Occipital lobe (tissue), 2 donors: ENCODE data around the gene CXCL16. TPM values are rescaled to one million over a fixed set of nuclear protein-coding genes. Genes with fewer than 3 reads are reported as not detected.
"Not testable (repeated sequence)": the region's sequence is repeated elsewhere in the genome, so short reads cannot be mapped to it uniquely, and the experiment has no call there.

Source experiments
- DNase-seq: peaks from one replicate; lab custom pipeline; 2025; lab: John Stamatoyannopoulos, UW
- total RNA-seq: library from RNA; depleted of rRNA; stranded (reverse); fragments of >200 nt; gene quantifications from one replicate; pipeline ENCODE4 v1.2.3, GENCODE V29; 2014

CXCL16 gene
- total RNA-seq, 1 donor from 2014 or later: 1.2 TPM

- no peak for DNase-seq
Observed at GRCh38 chr17:4721203-4722135, 18.3 kb downstream of the CXCL16 start.

DNA sequence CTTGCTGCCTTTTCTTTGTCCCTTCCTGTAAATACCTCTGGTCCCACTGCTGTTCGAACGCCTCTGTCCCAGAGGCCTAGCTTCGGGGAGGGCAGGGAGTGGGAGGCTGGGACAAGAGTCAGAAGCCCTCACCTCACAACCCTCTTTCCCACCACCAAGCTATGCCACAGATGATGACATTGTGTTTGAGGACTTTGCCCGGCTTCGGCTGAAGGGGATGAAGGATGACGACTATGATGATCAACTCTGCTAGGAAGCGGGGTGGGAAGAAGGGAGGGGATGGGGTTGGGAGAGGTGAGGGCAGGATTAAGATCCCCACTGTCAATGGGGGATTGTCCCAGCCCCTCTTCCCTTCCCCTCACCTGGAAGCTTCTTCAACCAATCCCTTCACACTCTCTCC, 18.9 kb downstream of the CXCL16 start:
- no peak for DNase-seq

- no peak for DNase-seq
Observed at GRCh38 chr17:4719684-4720221, 20.0 kb downstream of the CXCL16 start.

- no peak for DNase-seq
Observed at GRCh38 chr17:4719146-4719545, 20.6 kb downstream of the CXCL16 start.

DNA sequence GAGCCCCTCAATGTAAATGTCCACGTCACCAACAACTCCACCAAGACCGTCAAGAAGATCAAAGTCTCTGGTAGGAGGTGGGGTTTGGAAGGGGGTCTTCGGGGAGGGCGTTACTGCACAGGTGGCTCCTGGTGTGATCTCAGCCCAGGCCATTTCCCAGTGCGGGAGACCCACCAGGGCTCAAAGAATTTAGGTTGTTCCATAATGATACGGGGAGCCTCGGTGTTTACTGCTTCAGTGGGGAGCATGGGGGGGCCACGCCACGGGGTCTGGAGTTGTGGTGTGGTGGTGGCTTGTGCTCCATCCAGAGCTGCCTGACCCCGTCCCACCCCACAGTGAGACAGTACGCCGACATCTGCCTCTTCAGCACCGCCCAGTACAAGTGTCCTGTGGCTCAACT, 21.5 kb downstream of the CXCL16 start:
- DNase-seq: no peak

DNA sequence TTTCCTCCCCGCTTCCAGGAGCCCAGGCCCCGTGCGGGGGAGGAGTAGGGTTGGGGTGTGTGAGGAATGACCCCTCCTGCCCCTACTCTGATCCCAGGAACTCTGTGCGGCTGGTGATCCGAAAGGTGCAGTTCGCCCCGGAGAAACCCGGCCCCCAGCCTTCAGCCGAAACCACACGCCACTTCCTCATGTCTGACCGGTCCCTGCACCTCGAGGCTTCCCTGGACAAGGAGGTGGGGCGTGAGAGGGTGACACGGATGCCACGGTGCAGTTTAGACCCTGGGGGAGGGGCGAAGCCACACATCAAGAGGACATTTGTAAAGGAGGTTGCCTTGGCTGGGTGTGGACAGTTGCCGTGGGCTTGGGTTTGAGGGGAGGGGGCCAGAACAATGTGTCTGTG, 21.9 kb downstream of the CXCL16 start:
- no peak for DNase-seq

DNA sequence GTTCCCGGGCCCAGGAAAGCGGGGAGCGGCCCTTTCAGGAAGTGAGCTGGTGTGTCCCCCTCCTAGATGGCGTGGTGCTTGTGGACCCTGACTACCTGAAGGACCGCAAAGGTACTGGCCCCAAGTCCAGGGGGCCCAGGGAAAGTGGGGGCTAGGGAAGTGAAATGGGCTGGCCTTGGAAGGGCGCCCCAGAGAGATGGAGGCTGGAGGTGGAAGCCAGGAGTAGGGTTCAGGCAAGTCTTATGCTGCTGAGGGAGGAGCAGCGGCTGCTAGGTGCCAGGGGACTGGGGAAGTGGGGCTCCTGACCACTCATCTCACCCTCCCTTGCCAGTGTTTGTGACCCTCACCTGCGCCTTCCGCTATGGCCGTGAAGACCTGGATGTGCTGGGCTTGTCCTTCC, 23.6 kb downstream of the CXCL16 start:
- no peak for DNase-seq

- no peak for DNase-seq
Observed at GRCh38 chr17:4715063-4715744, 24.5 kb downstream of the CXCL16 start.

DNA sequence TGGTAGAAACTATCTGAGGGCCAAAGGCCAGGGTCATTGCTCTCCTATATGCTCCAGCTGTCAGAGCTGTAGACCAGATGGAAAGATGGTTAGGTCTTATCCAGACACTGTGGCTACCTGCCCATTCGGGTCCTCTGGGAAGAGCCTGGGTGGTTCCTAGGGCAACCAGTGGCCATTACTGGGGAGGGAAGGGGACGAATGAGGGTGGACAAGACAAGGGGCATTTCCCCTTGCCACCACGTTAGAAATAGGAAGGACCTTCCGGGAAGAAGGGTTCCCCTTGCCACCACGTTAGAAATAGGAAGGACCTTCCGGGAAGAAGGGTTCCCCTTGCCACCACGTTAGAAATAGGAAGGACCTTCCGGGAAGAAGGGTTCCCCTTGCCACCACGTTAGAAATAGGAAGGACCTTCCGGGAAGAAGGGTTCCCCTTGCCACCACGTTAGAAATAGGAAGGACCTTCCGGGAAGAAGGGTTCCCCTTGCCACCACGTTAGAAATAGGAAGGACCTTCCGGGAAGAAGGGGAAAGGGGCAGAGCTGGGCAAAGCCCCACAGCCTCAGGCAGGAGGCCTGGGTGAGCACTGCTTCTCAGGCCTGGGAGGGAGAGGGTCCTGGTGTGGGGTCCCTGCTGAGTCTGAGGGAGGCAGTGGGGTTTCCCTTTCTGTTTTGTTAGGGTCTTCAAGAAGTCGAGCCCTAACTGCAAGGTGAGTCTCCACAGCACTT, 25.2 kb downstream of the CXCL16 start:
- DNase-seq: not testable (repeated sequence)

DNA sequence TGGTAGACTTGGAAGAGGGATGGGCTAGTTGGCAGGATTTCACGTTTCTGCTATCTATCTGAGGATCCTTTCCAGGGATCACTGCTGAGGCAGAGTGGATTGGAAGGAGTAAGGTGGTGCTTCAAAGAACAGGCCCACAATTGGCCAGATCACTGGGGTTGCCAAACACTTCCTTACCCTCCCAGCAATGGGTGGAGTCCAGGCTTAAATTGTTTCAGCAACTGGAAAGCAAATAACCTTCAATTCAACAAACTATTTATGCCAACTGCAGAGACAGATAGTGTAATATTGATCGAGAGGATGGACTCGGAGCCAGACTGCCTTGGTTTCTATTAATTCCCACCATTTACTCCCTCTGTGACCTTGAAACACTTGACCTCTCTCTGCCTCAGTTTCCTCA, 27.2 kb downstream of the CXCL16 start:
- no peak for DNase-seq

- DNase-seq: no peak
Observed at GRCh38 chr17:4711661-4712181, 28.0 kb downstream of the CXCL16 start.

- DNase-seq: no peak
Observed at GRCh38 chr17:4710693-4711634, 28.8 kb downstream of the CXCL16 start.

DNA sequence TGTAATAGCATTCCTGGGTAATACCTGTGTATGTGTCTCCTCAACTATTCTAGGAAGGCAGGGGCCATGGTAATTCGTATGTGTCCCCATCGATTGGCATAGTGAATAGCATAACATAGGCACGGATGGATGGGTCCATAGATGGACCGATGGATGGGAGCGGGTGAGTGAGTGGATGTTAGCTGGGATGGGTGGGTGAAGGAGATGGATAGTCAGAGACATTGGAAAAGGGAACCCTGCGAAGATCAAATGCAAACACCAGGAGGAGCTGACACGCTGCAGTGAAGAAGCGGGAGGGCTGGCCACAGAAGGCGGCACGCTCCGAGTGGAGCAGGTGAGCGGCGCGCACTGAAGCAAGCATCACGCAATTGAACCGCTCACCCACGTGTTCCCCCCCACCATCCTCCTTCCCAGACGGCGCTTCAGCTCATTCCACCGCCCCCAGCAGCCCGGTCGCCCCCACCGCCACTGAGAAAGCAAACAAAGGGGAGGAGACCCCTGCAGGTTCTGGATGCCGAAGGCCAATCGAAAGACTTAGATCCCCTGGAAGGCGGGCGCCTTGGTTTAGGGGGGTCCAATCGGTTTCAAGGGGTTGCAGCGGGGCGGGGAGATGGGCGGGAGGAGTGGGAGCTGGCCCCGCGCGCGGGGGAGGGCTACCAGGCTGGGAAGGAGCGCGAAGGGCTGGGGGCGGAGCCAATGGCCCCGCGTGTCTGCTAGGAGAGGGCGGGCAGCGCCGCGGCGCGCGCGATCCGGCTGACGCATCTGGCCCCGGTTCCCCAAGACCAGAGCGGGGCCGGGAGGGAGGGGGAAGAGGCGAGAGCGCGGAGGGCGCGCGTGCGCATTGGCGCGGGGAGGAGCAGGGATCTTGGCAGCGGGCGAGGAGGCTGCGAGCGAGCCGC, 29.7 kb downstream of the CXCL16 start, which contains the start of gene ARRB2:
ARRB2 (plus strand) TSS at position 839 of the 899 bp plus-strand sequence. CDS start 90 bp downstream, outside the sequence.
- peak; percentile 99 for DNase-seq

- DNase-seq: peak; percentile 20
Observed at GRCh38 chr17:4708436-4708835, 31.3 kb downstream of the CXCL16 start.

- DNase-seq: no peak
Observed at GRCh38 chr17:4706121-4706520, 33.6 kb downstream of the CXCL16 start.

- no peak for DNase-seq
Observed at GRCh38 chr17:4704991-4705390, 34.7 kb downstream of the CXCL16 start.

- DNase-seq: not testable (repeated sequence)
Observed at GRCh38 chr17:4704574-4704907, 35.2 kb downstream of the CXCL16 start.

DNA sequence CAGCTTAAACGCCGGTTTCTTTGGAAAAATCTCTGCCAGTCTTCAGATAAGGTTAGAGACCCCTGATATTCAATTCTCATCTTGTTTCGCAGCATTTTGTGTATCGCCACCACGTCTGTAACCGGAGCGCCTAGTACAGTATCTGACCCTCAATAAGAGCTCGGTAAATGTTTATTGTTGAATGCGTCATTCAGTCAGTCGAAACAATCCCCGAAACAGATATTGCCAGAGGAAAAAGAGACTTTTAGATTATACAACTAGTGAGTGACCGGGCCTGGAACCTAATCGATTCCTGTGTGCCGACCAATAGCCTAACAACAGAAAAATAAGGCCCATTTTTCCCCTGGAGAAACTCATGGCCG, 36.4 kb downstream of the CXCL16 start:
- DNase-seq: no peak

GRCh38 chr17:4701116-4701515, 38.6 kb downstream of the CXCL16 start:
- DNase-seq: no peak
